HCEC 1CT (cell line): ENCODE data around the gene PGAM2.

Experiments
- DNase-seq: peaks from one replicate; pipeline ENCODE4 v3.0.0-alpha.2; 2017

The PGAM2 gene

GRCh38 chr7:44103566-44103922 lies 38.2 kb upstream of the PGAM2 start:
- DNase-seq = no peak

- DNase-seq = no peak
These were observed 37.6 kb upstream of the PGAM2 start for GRCh38 chr7:44102846-44103565.

- peak; percentile 83 for DNase-seq
These were observed 36.8 kb upstream of the PGAM2 start for GRCh38 chr7:44101966-44102845.

GRCh38 chr7:44101303-44101965 lies 36.1 kb upstream of the PGAM2 start:
- DNase-seq = no peak

GRCh38 chr7:44100458-44101302 lies 35.3 kb upstream of the PGAM2 start:
- peak; percentile 47 for DNase-seq

GRCh38 chr7:44099669-44100068 lies 34.3 kb upstream of the PGAM2 start:
- DNase-seq = no peak

- DNase-seq = no peak
These were observed 33.0 kb upstream of the PGAM2 start for GRCh38 chr7:44098092-44099068.

GRCh38 chr7:44097064-44097932 lies 31.9 kb upstream of the PGAM2 start:
- no peak for DNase-seq

- no peak for DNase-seq
These were observed 31.0 kb upstream of the PGAM2 start for GRCh38 chr7:44096326-44096881.

GRCh38 chr7:44095781-44096180 lies 30.4 kb upstream of the PGAM2 start:
- DNase-seq = no peak

- no peak for DNase-seq
These were observed 29.7 kb upstream of the PGAM2 start for GRCh38 chr7:44094883-44095592.

- DNase-seq = no peak
These were observed 29.0 kb upstream of the PGAM2 start for GRCh38 chr7:44094365-44094764.

GRCh38 chr7:44093102-44093641 lies 27.8 kb upstream of the PGAM2 start:
- no peak for DNase-seq

- DNase-seq = peak; percentile 93
These were observed 22.8 kb upstream of the PGAM2 start for GRCh38 chr7:44087911-44088838.

- no peak for DNase-seq
These were observed 21.3 kb upstream of the PGAM2 start for GRCh38 chr7:44086627-44087026.

GRCh38 chr7:44085546-44085945 lies 20.2 kb upstream of the PGAM2 start:
- no peak for DNase-seq

- DNase-seq = no peak
These were observed 19.3 kb upstream of the PGAM2 start for GRCh38 chr7:44084701-44085100.

GRCh38 chr7:44083796-44084195 lies 18.4 kb upstream of the PGAM2 start:
- no peak for DNase-seq
